ENCODE measurements around the gene AP5M1. TPM values are rescaled to one million over a fixed set of nuclear protein-coding genes. Genes with fewer than 3 reads are reported as not detected.
"Not testable (repeated sequence)": the region's sequence is repeated elsewhere in the genome, so short reads cannot be mapped to it uniquely, and the experiment has no call there.

Gene AP5M1
- total RNA-seq, 1 experiment from 2014 or later, result 41.3 TPM

DNA sequence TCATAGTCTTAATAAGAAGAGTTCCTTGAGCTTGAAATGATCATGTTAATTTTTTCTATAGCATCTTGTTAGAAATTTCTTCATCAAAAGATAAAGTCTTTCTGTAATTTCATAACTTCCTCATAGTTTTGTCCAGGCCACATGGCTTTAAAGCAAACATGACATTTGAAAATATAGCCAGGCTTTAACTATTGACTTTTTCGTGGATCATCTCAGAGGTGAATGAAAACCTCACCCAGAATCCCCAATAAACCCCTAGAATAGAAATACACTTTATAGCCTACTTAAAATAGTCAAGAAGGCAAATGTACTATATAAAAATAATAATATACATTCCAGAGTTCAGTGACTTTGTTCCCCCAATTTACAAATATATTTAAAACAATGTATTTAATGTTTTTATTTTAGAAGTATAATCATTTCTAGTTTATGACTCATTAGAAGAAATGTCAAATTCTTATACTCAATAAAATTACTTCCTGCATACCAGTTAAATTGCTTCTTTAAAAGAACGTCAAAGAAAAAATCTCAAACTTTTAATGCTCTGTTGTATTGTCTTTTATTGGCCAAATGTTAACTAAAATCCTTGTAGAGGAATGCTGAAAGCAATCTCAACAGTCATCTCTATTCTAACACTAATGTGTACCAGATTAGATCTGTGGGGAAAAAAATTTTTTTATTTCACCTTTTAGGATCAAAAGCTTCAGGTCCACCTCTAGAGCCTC, 21.7 kb upstream of the AP5M1 start:
- intact Hi-C loops (cut with micrococcal nuclease), result loop anchor here (1.0 to 2.0 kb wide), 2 partner anchors 22 to 48 kb away; no protein-coding TSS in a partner anchor
- peaks cover 14% of the 10 kb centered on the region for H4K20me1 ChIP-seq (ENCODE audit: low read length)
- no peaks in the 10 kb centered on the region for H3K9me3 ChIP-seq (ENCODE audit: low read length)
- BruUV-seq (replicated peaks), result no TSS peak
- H3K9ac ChIP-seq (ENCODE audit: low read length), result no peak overlapping the region
- ChIA-PET POLR2A (ENCODE audit: unreplicated experiment) (no interaction called here), CTCF (no interaction called here)
- H3K9me2 ChIP-seq (replicated peaks; ENCODE audit: low read length), result no peaks in the 10 kb centered on the region
- TF ChIP-seq EZH2 (IDR thresholded peaks at IDR 0.05; ENCODE audit: low read length, unreplicated experiment) (no peak), EZH2phosphoT487 (IDR thresholded peaks at IDR 0.05; ENCODE audit: borderline replicate concordance, low read length) (no peak)
- TF ChIP-seq, protein P1, sequence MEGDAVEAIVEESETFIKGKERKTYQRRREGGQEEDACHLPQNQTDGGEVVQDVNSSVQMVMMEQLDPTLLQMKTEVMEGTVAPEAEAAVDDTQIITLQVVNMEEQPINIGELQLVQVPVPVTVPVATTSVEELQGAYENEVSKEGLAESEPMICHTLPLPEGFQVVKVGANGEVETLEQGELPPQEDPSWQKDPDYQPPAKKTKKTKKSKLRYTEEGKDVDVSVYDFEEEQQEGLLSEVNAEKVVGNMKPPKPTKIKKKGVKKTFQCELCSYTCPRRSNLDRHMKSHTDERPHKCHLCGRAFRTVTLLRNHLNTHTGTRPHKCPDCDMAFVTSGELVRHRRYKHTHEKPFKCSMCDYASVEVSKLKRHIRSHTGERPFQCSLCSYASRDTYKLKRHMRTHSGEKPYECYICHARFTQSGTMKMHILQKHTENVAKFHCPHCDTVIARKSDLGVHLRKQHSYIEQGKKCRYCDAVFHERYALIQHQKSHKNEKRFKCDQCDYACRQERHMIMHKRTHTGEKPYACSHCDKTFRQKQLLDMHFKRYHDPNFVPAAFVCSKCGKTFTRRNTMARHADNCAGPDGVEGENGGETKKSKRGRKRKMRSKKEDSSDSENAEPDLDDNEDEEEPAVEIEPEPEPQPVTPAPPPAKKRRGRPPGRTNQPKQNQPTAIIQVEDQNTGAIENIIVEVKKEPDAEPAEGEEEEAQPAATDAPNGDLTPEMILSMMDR (conservative IDR thresholded peaks at IDR 0.05; ENCODE audit: low read depth, low read length), result no peak
- peak; percentile 39 for DNase-seq
- H3K4me1 ChIP-seq (ENCODE audit: insufficient read depth, low read length), result no peaks in the 10 kb centered on the region
- H2AFZ ChIP-seq (ENCODE audit: low read length), result no peak overlapping the region
- no peak overlapping the region for H3K27ac ChIP-seq (ENCODE audit: low read length)
- no peak overlapping the region for H3K4me2 ChIP-seq (ENCODE audit: low read length)
- peaks cover 38% of the 10 kb centered on the region for H3K79me2 ChIP-seq (ENCODE audit: low read length)
- H3F3A ChIP-seq (ENCODE audit: low read length, unreplicated experiment), result no peaks in the 10 kb centered on the region
- no peak overlapping the region for H3K4me3 ChIP-seq (ENCODE audit: low read length)
- peaks cover 36% of the 10 kb centered on the region for H3K36me3 ChIP-seq (ENCODE audit: low read depth, low read length)
- H3K27me3 ChIP-seq (ENCODE audit: low read length), result no peaks in the 10 kb centered on the region
- peak; percentile 76 for ATAC-seq

GRCh38 chr14:57254884-57255283, 13.9 kb upstream of the AP5M1 start:
- peaks cover 58% of the 10 kb centered on the region for H4K20me1 ChIP-seq (ENCODE audit: low read length)
- H3K9me3 ChIP-seq (ENCODE audit: low read length), result no peaks in the 10 kb centered on the region
- POLR2A ChIA-PET (ENCODE audit: unreplicated experiment), result no interaction called here
- no peak overlapping the region for H3K27ac ChIP-seq (ENCODE audit: low read length)
- TF ChIP-seq EZH2phosphoT487 (IDR thresholded peaks at IDR 0.05; ENCODE audit: borderline replicate concordance, low read length) (no peak), EZH2 (IDR thresholded peaks at IDR 0.05; ENCODE audit: low read length, unreplicated experiment) (no peak)
- TF ChIP-seq, protein P1 (conservative IDR thresholded peaks at IDR 0.05; ENCODE audit: low read depth, low read length), result no peak
- no TSS peak for BruUV-seq (replicated peaks)
- H2AFZ ChIP-seq (ENCODE audit: low read length), result no peak overlapping the region
- intact Hi-C loops (cut with micrococcal nuclease), result no loop called here
- H3K4me2 ChIP-seq (ENCODE audit: low read length), result no peak overlapping the region
- H3K4me1 ChIP-seq (ENCODE audit: insufficient read depth, low read length), result peaks cover 4% of the 10 kb centered on the region; the same call in 1 of the 2 replicates
- no peak for ATAC-seq
- no peaks in the 10 kb centered on the region for H3F3A ChIP-seq (ENCODE audit: low read length, unreplicated experiment)
- no peak overlapping the region for H3K9ac ChIP-seq (ENCODE audit: low read length)
- peaks cover 99% of the 10 kb centered on the region for H3K79me2 ChIP-seq (ENCODE audit: low read length)
- no peaks in the 10 kb centered on the region for H3K27me3 ChIP-seq (ENCODE audit: low read length)
- no peaks in the 10 kb centered on the region for H3K9me2 ChIP-seq (replicated peaks; ENCODE audit: low read length)
- no peak for DNase-seq
- CTCF ChIA-PET, result no interaction called here
- H3K4me3 ChIP-seq (ENCODE audit: low read length), result no peak overlapping the region
- H3K36me3 ChIP-seq (ENCODE audit: low read depth, low read length), result peaks cover 14% of the 10 kb centered on the region; the same call in 1 of the 2 replicates

GRCh38 chr14:57258221-57258620, 10.6 kb upstream of the AP5M1 start:
- peaks cover 97% of the 10 kb centered on the region for H3K79me2 ChIP-seq (ENCODE audit: low read length)
- intact Hi-C loops (cut with micrococcal nuclease), result not testable (repeated sequence)

More at GRCh38 chr14:57258221-57258620, 10.6 kb upstream of the AP5M1 start:
- BruUV-seq (replicated peaks); H3K9me3 ChIP-seq (ENCODE audit: low read length); H3K27me3 ChIP-seq (ENCODE audit: low read length); H3K4me2 ChIP-seq (ENCODE audit: low read length); H3F3A ChIP-seq (ENCODE audit: low read length, unreplicated experiment); H3K9me2 ChIP-seq (replicated peaks; ENCODE audit: low read length); DNase-seq; H3K4me3 ChIP-seq (ENCODE audit: low read length); CTCF ChIA-PET; H3K9ac ChIP-seq (ENCODE audit: low read length); H2AFZ ChIP-seq (ENCODE audit: low read length); H3K27ac ChIP-seq (ENCODE audit: low read length); ATAC-seq; POLR2A ChIA-PET (ENCODE audit: unreplicated experiment); H3K4me1 ChIP-seq (ENCODE audit: insufficient read depth, low read length): not testable (repeated sequence)
- peaks cover 53% of the 10 kb centered on the region for H4K20me1 ChIP-seq (ENCODE audit: low read length)
- peaks cover 14% of the 10 kb centered on the region; the same call in 1 of the 2 replicates for H3K36me3 ChIP-seq (ENCODE audit: low read depth, low read length)

All from PC-3 (cell line).